UCSD-AML1 (cell line): ENCODE data around the gene ZFPM1.
A peak's percentile ranks its signal among the peaks of the same experiment; 100 is the strongest.
"Not testable (repeated sequence)": the region's sequence is repeated elsewhere in the genome, so short reads cannot be mapped to it uniquely, and the experiment has no call there.

Experiments used
- DNase-seq: peaks from one replicate; lab custom pipeline; 2025; ENCODE audit not compliant: unreplicated experiment; lab: John Stamatoyannopoulos, UW

The ZFPM1 gene

GRCh38 chr16:88478889-88479792 lies 26.1 kb downstream of the ZFPM1 start:
- DNase-seq, result no peak

- DNase-seq, result no peak
Measured at GRCh38 chr16:88479793-88480760, 27.0 kb downstream of the ZFPM1 start.

- DNase-seq, result no peak
Measured at GRCh38 chr16:88480829-88481228, 27.7 kb downstream of the ZFPM1 start.

DNA sequence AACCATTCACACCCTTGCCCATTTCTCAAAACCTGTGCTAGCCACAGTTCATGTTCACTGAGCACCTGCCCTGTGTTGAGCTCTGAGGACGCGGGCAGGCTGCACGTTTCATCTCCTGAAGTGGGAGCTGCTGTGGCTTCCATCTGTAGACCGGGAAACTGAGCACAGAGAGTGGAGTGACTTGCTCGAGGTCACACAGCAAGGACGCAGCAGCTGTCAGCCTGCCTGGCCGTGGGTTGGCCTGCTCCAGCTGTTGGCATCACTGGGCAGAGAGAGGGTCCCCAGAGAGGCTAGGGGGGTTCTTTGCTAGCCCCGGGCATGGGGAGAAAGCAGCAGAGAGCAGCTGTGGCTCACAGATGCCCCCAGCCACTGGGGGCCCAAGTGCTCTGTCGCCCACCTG lies 28.8 kb downstream of the ZFPM1 start:
- DNase-seq, result no peak

DNA sequence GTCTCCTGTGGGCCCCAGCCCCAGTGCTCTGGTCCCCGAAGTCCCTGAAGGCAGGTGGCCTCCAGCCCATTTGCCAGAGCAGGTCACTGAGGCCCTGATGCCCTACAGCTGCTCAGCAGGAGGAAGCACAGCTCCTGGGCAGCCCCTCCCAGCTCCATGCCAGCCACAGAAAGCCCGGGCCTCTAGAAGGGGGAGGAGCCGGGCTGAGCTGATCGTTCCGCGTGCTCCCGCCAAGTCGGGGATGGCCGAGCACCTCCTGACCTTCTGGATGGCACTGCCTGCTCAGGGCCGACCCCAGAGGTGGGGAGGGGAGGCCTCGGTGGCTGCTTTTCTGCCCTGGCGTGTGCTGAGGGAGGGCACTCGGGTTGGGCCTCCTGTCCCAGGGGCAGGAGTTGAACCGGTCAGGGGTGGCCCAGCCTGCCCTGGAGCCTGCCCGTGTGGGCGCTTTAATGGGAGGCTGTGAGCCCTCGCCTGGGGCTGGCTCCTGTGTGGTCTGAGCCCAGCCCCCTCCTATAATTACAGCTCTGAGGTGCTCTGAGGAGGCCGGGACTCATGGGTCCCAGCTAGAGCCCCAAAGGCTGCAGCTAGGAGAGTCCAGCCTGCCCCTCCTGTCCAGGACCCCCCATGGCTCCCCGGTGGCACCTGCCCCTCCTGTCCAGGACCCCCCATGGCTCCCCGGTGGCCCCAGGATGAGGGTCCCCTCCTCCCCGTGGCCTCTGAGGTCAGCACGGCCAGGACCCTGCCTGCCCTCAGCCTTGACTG lies 29.7 kb downstream of the ZFPM1 start:
- DNase-seq, result no peak

DNA sequence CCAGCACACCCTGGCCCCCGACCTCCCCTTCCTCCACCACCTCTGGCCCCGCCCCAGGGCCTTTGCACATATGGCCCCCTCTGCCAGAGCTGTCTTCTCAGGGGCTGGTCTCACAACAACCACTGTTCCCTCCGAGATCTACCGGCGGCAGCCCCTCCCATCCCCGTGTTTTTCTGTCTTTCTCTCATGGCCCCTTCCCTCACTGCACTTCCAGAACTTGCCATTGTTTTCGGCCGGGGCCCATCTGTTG lies 30.2 kb downstream of the ZFPM1 start:
- DNase-seq, result no peak

- no peak for DNase-seq
Measured at GRCh38 chr16:88484505-88485365, 31.7 kb downstream of the ZFPM1 start.

- not testable (repeated sequence) for DNase-seq
Measured at GRCh38 chr16:88485366-88485741, 32.3 kb downstream of the ZFPM1 start.

DNA sequence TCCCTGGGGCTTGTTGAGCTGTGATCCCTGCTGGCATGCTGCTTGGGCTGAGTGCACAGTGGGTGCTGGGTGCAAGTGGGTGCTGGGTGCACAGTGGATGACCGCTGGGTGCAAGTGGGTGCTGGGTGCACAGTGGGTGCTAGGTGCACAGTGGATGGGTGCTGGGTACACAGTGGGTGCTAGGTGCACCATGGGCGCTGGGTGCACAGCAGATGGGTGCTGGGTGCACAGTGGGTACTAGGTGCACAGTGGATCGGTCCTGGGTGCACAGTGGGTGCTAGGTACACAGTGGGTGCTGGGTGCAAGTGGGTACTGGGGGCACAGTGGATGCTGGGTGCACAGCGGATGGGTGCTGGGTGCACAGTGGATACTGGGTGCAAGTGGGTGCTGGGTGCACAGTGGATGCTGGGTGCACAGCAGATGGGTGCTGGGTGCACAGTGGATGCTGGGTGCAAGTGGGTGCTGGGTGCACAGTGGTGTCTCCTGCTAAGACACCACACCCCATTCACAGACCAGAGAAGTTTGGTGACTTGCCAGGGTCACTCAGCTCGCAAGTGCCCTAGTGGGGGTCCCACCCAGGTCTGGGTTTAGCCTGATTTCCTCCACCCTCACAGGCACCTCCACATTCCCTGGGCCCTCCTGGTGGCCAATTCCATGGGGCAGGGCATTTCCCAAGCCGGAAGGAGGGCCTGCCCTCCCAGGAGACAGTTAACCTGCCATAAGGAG lies 33.5 kb downstream of the ZFPM1 start:
- DNase-seq, result no peak

GRCh38 chr16:88487124-88487432 lies 34.0 kb downstream of the ZFPM1 start:
- DNase-seq, result no peak

GRCh38 chr16:88487920-88488851 lies 35.1 kb downstream of the ZFPM1 start:
- no peak for DNase-seq

- DNase-seq, result no peak
Measured at GRCh38 chr16:88489163-88489741, 36.2 kb downstream of the ZFPM1 start.

GRCh38 chr16:88491001-88491559 lies 38.0 kb downstream of the ZFPM1 start:
- no peak for DNase-seq

GRCh38 chr16:88491560-88492310 lies 38.7 kb downstream of the ZFPM1 start:
- DNase-seq, result peak; percentile 78

- DNase-seq, result no peak
Measured at GRCh38 chr16:88493879-88494278, 40.8 kb downstream of the ZFPM1 start.

DNA sequence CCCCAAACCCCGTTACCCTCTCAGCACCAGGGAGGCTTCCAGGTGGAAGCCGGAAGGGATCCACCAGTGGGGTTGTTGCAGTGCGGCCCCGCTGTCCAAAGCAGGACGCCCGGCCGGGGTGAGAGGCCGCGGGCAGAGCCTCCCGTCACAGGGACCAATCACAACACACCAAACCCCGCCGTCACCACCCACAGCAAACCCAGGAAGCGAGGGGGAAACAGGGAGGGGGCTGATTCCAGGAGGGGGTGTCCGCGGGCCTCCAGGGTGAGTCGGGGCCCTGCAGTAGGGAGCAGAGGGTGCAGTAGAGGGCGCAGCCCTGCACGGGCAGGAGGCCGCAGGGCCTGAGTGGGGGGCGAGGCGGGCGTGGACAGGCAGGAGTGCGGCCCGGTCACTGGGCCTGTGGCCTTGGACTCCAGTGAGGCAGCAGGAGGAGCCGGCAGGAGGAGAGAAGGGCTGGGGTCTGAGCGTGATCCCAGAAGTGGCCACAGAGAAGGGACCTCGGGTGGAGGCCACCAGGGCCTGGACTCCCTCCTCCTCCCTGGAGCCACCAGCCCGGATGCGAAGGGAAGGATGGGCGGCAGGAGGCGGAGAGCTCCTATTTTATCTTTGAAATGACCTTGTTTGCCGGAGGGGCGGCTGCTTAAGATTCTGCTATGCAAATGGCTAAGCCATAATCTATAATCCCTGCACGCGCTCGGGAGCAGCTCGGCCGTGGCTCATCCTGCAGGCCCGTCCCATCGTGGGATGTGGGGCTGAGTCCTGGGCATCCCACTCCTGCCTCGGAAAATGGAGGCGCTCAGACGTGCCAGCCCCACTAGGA lies 41.5 kb downstream of the ZFPM1 start:
- DNase-seq, result no peak
